Right ventricle myocardium superior (tissue), 1 donor: ENCODE data around the gene B9D2. TPM values are rescaled to one million over a fixed set of nuclear protein-coding genes. Genes with fewer than 3 reads are reported as not detected.

Experiments used
- ATAC-seq: fragments of 200-7000 bp; cut with Tn5 transposase; one replicate; pipeline ENCODE4 v1.9.1; 2020; ENCODE audit warnings: mild to moderate bottlenecking; ENCODE audit not compliant: poor library complexity
- DNase-seq: peaks from one replicate; pipeline ENCODE4 v3.0.0-alpha.2; 2020
- intact Hi-C: fragments of 100-400 bp; cut with DNase I; formaldehyde crosslinking; loops from one replicate; pipeline ENCODE4 v1.11.2; 2022
- total RNA-seq: library from RNA; stranded (reverse); fragmentation: NEBNext Ultra II Directional; extraction: Animal tissue kit (Norgen Biotek cat#: 25700); gene quantifications from one replicate; pipeline ENCODE4 v1.2.1, GENCODE V29; 2021
- donor health status: DM: no; HTN: yes; CAD: no; lungs with severe emphysema.

Gene B9D2
- total RNA-seq, 1 donor from 2014 or later = 2.6 TPM

DNA sequence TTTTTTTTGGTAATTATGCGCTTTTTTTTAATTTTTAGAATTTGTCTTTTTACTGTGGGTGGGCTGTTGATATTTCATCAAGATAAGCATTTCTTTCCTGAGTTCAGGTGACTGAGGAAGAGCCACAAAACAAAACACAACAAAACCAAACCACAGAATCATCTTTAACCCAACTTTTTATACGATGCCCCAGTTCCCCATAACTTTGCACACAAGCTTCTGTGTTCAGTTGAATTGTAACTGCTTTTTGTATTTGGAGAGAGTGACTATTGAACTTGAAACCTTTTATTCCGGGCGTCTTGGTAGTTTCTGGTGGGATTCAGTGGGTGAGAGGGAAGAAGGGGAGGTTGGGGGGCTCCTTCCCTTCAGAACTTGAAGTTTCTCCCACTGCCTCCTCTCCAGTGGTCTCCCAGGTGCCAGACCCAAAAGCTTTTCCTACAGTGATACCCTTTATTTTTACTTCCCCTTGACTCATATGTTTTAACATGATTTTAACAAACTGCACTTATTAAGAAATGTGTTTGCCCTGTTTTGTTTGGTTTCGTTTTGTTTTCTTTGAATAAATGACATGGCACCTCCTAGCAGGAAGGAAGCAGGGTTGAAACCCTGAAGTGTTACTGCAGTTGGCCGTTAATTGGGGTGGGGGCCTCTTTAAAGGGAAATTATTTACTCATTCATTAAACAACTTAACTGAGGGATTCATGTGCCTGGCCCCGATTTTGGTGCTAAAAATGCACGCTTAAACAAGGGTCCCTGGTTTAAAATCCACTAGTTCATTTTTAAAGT is 56.7 kb downstream of the B9D2 start:
- DNase-seq (no peak), ATAC-seq (no peak)
- intact Hi-C loops = loop anchor here (5.0 kb wide), 1 partner anchor 105 kb away; no protein-coding TSS in a partner anchor

DNA sequence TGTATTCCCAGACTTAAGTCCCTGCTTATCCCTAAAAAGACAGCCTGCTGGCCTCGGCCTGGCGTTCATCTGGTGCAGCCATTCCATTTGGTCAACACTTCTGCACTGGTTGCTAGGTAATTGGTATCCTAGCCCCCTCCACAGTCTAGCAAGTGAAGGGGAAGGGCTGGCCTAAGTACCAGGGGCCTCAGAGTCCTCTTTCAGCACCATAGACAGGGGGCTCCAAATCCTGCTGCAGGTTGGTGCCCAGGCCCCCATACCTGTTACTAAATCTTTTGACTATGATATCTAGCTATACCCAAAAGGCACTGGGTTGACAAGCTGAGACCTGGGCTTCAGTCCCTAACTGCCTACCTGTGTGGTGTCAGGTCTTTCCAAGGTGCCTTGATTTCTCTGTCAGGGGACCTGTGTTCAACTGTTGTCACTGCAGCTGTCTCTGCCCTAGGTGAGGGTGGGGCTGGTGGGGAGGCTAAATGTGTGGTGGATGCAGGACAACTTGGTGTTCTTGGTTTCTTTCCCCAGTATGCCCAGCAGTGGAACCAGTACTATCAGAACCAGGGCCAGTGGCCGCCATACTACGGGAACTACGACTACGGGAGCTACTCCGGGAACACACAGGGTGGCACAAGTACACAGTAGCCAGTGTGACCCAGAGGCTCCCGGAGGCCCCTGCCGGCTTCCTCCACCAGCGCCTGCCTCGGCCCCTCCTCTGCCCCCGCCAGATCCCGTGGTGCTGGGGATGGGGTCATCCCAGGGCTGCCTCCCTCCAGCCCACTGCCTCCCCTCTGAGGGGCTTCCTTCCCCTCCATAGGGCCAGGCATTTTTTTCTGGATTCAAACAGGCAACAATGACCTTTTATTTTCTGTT is 57.8 kb downstream of the B9D2 start:
- DNase-seq (no peak), ATAC-seq (no peak)
- intact Hi-C loops = loop anchor here (5.0 kb wide), 1 partner anchor 104 kb away; no protein-coding TSS in a partner anchor

DNA sequence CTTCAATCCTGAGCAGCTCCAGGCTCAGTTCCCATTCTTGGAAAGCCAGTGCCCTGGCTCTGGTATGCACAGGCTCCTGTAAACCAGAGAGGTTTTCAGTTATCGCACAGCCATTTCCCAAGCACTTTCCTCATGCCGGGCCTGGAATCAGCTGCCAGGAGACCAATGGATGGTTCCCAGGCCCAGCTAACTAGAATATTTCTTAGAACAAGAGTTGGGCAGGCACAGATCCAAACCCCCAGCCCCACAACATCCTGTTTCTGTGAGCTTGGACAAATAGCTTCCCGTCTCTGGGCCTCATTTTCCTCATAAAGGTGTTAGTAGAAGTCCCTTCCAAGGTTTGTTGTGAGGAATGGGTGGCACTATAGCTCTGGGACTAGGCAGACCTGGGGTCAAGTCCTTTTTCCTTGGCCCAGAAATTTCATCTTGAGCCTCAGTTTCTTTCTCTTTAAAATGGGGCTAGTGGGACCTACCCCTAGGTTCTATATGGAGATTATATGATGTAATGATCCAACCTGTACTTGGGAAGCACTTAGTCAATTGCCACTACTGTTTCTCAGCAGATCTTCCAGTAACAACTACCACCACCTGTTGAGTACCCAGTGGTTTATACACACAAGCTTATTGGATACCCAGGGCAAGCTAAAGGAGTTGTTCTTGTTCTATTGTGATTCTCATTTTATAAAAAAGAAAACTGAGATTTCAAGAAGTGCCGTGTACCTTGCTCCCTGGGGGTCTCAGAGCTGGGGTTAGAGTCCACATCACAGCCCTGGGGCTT is 59.1 kb downstream of the B9D2 start:
- DNase-seq (no peak), ATAC-seq (no peak)
- intact Hi-C loops = loop anchor here (5.0 kb wide), 1 partner anchor 103 kb away; no protein-coding TSS in a partner anchor

Other genes with a start within 250 kb of the B9D2 start
- not detected for gene CYP2F1, start 249.7 kb downstream of the B9D2 start, total RNA-seq
- 0.56 TPM for gene CYP2S1, start 170.9 kb downstream of the B9D2 start, total RNA-seq
- gene AXL, start 144.9 kb downstream of the B9D2 start, total RNA-seq = 18.0 TPM
- gene HNRNPUL1, start 99.8 kb downstream of the B9D2 start, total RNA-seq = 114 TPM
- 14.3 TPM for gene CCDC97, start 54.0 kb downstream of the B9D2 start, total RNA-seq
- gene TGFB1, start 10.2 kb downstream of the B9D2 start, total RNA-seq = 13.1 TPM
- 3.5 TPM for gene TMEM91, start 12.4 kb upstream of the B9D2 start, total RNA-seq
- gene EXOSC5, start 33.2 kb upstream of the B9D2 start, total RNA-seq = 17.4 TPM
- gene BCKDHA, start 33.7 kb upstream of the B9D2 start, total RNA-seq = 50.4 TPM
- 12.5 TPM for gene B3GNT8, start 63.2 kb upstream of the B9D2 start, total RNA-seq
- 113 TPM for gene DMAC2, start 75.8 kb upstream of the B9D2 start, total RNA-seq
- not detected for gene ERICH4, start 79.0 kb upstream of the B9D2 start, total RNA-seq
- gene CEACAM21, start 212.0 kb upstream of the B9D2 start, total RNA-seq = 0.86 TPM